Inferior parietal cortex (tissue), 1 donor: ENCODE measurements around the gene BCR.

Experiments used
- DNase-seq: peaks from one replicate; pipeline ENCODE4 v3.0.0-alpha.2; 2016; ENCODE audit errors: extremely low spot score

BCR gene

DNA sequence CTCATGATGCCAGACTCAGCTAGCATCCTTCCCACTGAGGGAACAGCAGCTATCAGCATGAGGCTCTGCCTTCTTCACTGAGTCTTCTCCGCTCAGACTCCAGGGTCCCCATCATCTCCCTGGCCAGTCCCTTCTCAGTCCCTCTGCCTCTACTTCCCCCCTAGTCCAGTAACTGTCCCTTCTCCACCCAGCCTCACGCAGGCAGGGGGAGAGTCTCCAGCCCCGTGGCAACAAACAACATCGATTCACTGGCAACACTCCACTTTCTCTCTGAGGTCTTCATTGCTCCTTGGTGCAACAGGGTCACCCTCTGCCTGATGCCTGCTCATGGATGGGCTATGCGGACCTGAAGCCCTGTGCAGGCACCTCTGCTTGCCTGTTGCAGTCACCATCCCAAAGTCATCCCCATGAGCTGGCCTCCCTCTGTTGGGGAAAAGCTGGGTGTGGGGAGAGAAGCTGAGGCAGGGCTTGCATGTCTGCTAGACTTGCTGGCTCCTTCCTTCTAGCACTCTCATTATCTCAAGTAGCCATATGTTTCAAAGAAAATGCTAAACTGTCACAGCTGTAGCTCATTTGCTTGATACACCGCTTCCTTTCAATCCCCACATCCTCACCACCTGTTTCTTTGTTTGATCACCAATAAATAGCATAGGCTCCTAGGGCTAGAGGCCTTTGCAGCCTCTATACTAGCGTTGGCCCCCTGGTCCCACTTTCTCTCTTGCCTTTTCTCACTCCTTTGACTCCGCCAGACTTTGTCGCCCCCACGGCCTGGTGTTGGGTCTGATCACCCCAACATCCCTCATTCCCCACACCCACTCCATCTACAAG is 4.3 kb upstream of the BCR start:
- DNase-seq: no peak

GRCh38 chr22:23176645-23177027 is 3.7 kb upstream of the BCR start:
- DNase-seq: no peak

DNA sequence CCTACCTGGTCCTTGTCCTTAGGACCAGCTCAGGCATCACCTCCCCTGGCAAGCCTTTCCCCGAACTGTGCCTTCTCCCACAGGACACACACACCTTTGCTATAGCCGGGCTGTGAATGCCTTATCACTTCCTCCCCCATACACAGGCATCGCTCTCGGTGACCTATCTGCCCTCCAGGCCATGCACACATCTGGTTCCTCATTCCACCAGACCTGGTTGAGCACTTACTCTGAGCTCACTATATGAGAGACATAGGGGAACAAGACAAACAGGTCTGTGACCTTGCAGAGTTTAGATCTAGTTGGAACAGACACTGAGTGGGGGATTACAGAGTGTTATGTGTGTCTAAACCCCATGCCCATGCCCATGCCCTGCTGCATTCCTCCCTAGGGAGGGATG is 3.1 kb upstream of the BCR start:
- DNase-seq: peak; percentile 81

DNA sequence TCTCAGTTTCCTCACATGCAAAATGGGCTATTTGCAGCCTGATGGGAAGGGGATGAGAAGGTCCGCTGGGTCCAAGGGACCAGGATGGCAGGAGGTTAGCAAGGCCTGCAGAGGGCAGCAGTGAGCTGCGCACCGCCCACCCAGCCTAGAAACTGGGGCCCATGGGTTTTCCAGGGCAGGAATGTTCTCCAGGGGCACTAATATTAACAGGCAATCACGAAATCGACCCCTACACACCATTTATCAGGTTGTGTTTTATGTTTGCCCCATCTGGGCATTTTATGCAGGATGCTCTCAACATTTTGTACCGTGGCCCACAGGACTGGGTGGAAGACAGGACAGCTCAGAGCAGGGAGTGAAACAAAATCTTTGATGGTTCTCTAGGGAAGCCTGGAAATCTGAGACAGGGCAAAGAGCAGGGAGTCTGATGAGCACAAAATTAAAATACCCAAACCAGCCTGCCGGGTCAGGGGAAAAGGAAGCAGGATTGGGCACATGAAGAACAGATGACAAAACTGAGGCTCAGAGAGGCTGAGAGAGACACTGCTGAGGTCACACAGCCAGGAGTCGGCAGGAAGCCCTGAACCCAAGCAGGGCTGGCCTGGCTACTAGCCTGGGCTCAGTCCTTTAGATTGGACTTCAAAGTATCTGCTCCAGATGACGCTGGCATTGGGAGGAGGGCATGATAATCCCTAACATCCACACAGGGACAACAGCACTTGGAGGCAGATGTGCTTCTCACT is 1.6 kb upstream of the BCR start:
- DNase-seq: peak; percentile 85

- peak; percentile 45 for DNase-seq
Observed at GRCh38 chr22:23179381-23180299, 669 bp upstream of the BCR start.

- DNase-seq: no peak
Observed at GRCh38 chr22:23180893-23181720, 798 bp downstream of the BCR start.

DNA sequence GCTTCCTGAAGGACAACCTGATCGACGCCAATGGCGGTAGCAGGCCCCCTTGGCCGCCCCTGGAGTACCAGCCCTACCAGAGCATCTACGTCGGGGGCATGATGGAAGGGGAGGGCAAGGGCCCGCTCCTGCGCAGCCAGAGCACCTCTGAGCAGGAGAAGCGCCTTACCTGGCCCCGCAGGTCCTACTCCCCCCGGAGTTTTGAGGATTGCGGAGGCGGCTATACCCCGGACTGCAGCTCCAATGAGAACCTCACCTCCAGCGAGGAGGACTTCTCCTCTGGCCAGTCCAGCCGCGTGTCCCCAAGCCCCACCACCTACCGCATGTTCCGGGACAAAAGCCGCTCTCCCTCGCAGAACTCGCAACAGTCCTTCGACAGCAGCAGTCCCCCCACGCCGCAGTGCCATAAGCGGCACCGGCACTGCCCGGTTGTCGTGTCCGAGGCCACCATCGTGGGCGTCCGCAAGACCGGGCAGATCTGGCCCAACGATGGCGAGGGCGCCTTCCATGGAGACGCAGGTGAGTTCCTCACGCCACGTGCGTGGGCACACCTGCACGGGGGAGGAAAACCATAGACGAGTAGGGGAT is 1.5 kb downstream of the BCR start:
- DNase-seq: no peak

DNA sequence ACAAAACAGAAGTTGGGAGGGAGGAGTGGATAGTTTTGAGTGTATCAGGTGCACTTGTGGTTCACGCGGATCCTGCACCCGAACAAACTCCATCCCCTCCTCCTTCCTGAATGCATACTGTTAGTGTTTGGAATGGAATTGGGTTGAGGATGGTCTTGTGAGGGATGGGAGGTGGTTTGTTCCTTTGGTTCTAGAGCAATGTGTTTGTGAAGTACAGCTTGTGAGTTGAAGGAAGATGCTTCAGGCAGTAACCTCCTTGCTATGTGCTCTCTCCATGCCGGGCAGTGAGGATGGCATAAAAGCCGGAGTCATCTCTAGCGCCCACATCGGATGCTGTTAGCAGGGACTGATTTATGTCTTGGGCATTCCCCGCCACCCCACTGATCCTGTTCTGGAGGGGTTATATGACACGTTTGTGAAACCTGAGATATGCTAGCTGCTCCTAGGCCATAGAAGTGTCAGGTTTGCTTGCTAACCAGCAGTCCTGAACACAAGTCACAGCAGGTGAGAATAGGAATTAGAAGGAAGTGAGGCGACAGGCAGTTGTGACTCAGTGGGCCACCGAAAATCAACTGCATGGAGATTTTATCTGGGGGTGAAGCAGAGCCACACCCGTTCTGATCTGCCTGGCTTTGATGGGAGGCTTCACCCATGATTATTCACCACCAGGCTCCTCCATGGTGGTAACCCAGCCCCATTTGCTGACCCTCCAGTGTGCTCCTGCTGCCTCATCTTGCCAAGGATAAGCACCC is 2.2 kb downstream of the BCR start:
- no peak for DNase-seq

DNA sequence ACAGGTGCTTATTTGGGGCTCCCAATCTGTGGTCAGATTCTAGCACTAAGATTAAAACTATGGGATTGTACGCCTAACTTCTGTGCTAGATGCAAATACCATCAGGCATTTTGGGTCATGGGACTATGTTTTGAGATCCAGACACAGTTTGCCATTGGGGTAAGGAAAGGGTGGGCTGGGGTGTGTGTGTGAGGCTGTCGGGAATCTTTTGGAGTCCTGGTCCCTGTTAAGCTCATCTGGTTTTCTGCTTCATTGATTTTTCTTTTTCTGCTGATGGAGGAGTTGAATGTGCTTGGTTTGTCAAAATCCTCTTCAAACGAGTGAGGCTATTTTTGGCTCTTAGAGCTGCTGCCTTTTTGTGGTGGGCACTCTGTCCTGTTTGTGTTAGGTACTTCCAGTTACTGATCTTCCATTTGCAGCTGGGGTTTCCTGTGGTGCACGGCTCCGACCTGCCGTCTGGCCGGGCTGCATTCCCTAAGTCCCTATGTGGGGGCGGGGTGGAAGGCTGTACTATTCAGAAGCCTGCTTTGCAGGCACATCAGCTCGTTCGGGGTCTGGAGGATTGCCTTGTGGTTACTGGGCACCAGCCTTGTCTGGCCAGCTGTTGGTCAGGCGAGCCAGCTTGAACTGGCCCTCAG is 2.9 kb downstream of the BCR start:
- DNase-seq: peak; percentile 66

DNA sequence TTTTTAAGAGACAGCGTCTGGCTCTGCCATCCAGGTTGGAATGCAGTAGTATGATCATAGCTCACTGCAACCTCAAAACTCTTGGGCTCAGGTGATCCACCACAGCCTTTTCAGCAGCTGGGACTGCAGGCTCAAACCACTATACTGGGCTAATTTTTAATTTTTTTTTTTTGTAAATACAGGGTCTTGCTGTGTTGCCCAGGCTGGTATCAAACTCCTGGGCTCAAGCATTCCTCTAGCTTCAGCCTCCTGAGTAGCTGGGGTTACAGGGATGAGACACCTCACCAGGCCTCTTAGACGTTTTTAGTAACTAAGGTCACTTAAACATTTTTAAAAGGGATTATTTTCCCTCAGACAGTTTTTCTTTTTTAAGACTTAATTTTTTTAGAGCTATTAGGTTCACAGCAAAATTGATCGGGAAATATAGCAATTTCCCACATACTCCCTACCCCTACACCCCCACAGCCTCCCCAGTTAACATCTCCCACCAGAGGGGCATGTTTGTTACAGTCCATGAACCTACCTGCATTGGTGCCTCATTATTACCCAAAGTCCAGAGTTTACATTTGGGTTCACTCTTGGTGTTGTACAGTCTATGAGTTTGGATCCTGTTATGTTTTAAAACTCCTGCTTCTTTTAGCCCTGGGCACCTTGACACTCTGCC is 3.9 kb downstream of the BCR start:
- DNase-seq: no peak

GRCh38 chr22:23184764-23185113 is 4.4 kb downstream of the BCR start:
- DNase-seq: no peak

- no peak for DNase-seq
Observed at GRCh38 chr22:23187211-23187610, 6.9 kb downstream of the BCR start.

GRCh38 chr22:23187871-23188700 is 7.8 kb downstream of the BCR start:
- DNase-seq: no peak

DNA sequence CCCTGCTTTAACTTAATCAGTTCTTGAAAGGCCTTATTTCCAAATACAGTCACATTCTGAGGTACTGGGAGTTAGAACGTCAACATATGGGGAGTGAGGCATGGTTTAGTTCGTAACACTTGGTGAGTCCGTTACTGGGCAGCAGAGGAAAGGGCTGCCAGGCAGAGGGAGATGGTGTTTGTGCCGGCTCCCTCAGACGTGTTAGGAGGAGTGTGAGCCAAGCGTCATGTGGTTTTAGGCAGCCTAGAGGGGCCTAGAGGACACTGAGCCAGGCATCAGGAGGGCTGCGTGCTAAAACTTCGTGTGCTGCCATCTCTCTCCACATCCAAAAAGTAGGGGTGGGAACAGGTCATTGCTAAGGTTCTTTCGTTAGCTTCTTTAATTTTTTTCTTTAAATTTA is 10.2 kb downstream of the BCR start:
- DNase-seq: no peak

GRCh38 chr22:23192133-23192532 is 11.8 kb downstream of the BCR start:
- no peak for DNase-seq

DNA sequence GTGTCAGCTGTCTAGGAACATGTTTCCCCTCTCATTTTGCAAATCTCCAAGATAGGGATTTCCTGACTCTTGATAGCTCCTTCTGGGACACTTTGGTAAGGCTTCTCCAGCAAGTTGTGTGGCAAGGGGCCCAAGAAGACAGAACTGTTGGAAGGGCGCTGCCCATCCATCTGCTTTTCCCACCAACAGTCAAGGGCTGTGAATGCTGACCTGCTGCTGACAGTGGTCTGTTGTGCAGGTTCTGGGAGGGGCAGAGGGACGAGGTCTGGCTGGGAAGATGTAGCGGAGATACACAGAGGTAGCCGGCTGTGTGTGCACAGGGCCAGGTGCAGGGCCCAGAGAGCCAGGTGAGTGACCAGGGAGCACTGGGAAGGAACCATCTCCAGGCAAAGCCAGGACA is 12.2 kb downstream of the BCR start:
- no peak for DNase-seq

DNA sequence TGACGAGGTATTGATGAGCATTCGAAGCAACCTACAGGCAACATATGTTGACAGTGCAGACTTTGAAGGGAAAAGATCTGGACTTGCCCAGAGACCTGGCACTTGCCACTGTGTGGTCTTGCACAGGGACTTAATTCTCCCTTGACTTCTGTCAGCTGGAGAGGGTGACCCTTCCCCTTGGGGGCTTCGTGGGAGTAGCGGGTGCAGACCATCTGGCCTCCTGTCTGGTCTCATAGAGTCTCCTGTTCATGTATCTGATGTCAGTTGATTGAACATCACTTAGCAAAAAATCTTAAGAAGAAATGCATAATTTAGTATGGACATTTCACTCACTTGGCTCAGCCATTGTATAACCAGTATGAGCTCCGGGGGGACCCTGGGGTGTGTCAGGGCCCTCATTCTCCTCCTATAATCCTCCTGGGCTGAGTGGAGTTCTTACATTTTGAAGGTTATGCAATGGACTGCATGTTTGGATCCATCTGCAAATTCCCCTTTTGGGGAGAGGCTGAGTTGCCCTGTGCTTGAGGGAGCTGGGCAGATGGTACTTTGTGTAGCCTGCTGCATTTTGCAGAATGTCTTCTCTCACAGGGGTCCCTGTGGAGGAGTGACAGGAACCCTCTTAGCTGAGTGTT is 13.0 kb downstream of the BCR start:
- no peak for DNase-seq

- DNase-seq: no peak
Observed at GRCh38 chr22:23193882-23194281, 13.6 kb downstream of the BCR start.
